K562 (cell line): ENCODE results near the gene SLC5A12. TPM values are rescaled to one million over a fixed set of nuclear protein-coding genes. Genes with fewer than 3 reads are reported as not detected.

Experiments used
- ATAC-seq: fragments of 200-7000 bp; cut with Tn5 transposase; 3 replicates; pipeline ENCODE4 v1.9.1; 2020; ENCODE audit warnings: moderate library complexity
- BruUV-seq: library from RNA; stranded (reverse); fragments of 400-500 nt; replicated peaks from 2 replicates; lab custom pipeline; 2021; lab: Mats Ljungman, UMichigan
- CTCF ChIA-PET: fragments of 300-600 bp; formaldehyde crosslinking; extraction: SDS; loops from one replicate; lab custom pipeline; 2021; ENCODE audit warnings: low intra/inter-chr PET ratio; lab: Yijun Ruan, JAX
- POLR2A ChIA-PET: fragments of 300-600, 350-650 bp; sonication (Branson Sonifier 250); formaldehyde crosslinking; extraction: SDS; loops from one replicate; lab custom pipeline; 2021; ENCODE audit warnings: antibody characterized with exemption, inconsistent platforms; lab: Yijun Ruan, JAX
- DNase-seq, 4 experiments: peaks; one replicate each; pipeline versions ENCODE4 v3.0.0 to v3.0.0-alpha.2; 2011 to 2018; ENCODE audit warnings: low spot score in 3 of 4, mixed read lengths in 3 of 4; ENCODE audit errors: extremely low read depth in 1 of 4
- FAIRE-seq: peaks from 2 replicates; lab custom pipeline; 2011; peaks lifted over from hg19 to GRCh38; lab: Jason Lieb, UNC
- H2AFZ ChIP-seq: 2 replicates; pipeline ENCODE4 v1.6.0; 2011; ENCODE audit warnings: low read depth, low read length, control low read depth, inconsistent platforms
- H3K27ac ChIP-seq: fragments of 200-600 bp; 3 replicates; pipeline ENCODE4 v1.8.0; 2011; ENCODE audit warnings: low read depth, mild to moderate bottlenecking, control low read depth, inconsistent platforms, low read length, moderate library complexity, mixed read lengths; ENCODE audit errors: extremely low read depth
- H3K27me3 ChIP-seq, 2 experiments: fragments of 300-600 bp in 1 of 2; 2 replicates in 1 of 2; 3 replicates in 1 of 2; pipeline versions ENCODE4 v1.6.0 to v1.8.0; 2011; ENCODE audit warnings: inconsistent platforms in 2 of 2, low read length in 2 of 2, mild to moderate bottlenecking in 1 of 2, mixed read lengths in 1 of 2, moderate library complexity in 1 of 2; ENCODE audit not compliant: control insufficient read depth in 2 of 2, insufficient read depth in 2 of 2
- H3K36me3 ChIP-seq: fragments of 300-600 bp; 3 replicates; pipeline ENCODE4 v1.8.0; 2011; ENCODE audit warnings: mild to moderate bottlenecking, low read length, inconsistent platforms; ENCODE audit not compliant: control insufficient read depth, insufficient read depth
- H3K4me1 ChIP-seq, 2 experiments: fragments of 200-600 bp in 1 of 2; replicated peaks in 1 of 2; 2 replicates in 1 of 2; 3 replicates in 1 of 2; pipeline versions ENCODE4 v1.5.1 to v1.8.0; 2011; ENCODE audit warnings: inconsistent platforms in 2 of 2, low read length in 2 of 2, mild to moderate bottlenecking in 1 of 2, mixed read lengths in 1 of 2, moderate library complexity in 1 of 2; ENCODE audit not compliant: control insufficient read depth in 2 of 2, insufficient read depth in 2 of 2
- H3K4me2 ChIP-seq: 2 replicates; pipeline ENCODE4 v1.6.1; 2011; ENCODE audit warnings: low read length, control low read depth, inconsistent platforms, mixed read lengths; ENCODE audit not compliant: insufficient read depth
- H3K4me3 ChIP-seq: fragments of 200-600 bp; sonication (generic), shearing (Covaris generic); 2 replicates; pipeline ENCODE4 v1.5.1; 2016; ENCODE audit warnings: control low read depth, inconsistent platforms
- H3K79me2 ChIP-seq: fragments of 200-600 bp; 3 replicates; pipeline ENCODE4 v1.8.0; 2011; ENCODE audit warnings: low read length, inconsistent platforms; ENCODE audit not compliant: control insufficient read depth, insufficient read depth
- H3K9ac ChIP-seq, 2 experiments: 2 replicates each; pipeline versions ENCODE4 v1.6.0 to v1.6.1; 2011; ENCODE audit warnings: low read depth in 2 of 2, low read length in 2 of 2, control low read depth in 1 of 2, inconsistent platforms in 1 of 2, mild to moderate bottlenecking in 1 of 2, mixed read lengths in 1 of 2; ENCODE audit not compliant: insufficient read depth in 1 of 2
- H3K9me1 ChIP-seq: one replicate; pipeline ENCODE4 v1.6.0; 2011; ENCODE audit warnings: inconsistent platforms, mild to moderate bottlenecking, low read length, moderate library complexity; ENCODE audit not compliant: control insufficient read depth, insufficient read depth
- H3K9me3 ChIP-seq: replicated peaks from 2 replicates; pipeline ENCODE4 v1.5.1; 2011; ENCODE audit warnings: low read depth, low read length, inconsistent platforms; ENCODE audit not compliant: control insufficient read depth, insufficient read depth
- H4K20me1 ChIP-seq: replicated peaks from 2 replicates; pipeline ENCODE4 v1.6.1; 2011; ENCODE audit warnings: low read length, inconsistent platforms, mixed read lengths; ENCODE audit not compliant: control insufficient read depth, insufficient read depth
- ARID3B ChIP-seq: fragments of 250-450 bp; sonication (Bioruptor Pico); IDR thresholded peaks from 2 replicates; pipeline ENCODE4 v1.4.0; 2020; ENCODE audit warnings: borderline replicate concordance
- CBX5 ChIP-seq: IDR thresholded peaks from 2 replicates; pipeline ENCODE4 v1.6.1; 2014; ENCODE audit warnings: low read depth, borderline replicate concordance
- EHMT2 ChIP-seq: fragments of 450-650 bp; IDR thresholded peaks from 2 replicates; pipeline ENCODE4 v1.6.1; 2018; ENCODE audit warnings: antibody characterized with exemption
- HEY1 ChIP-seq: fragments of 250-450 bp; sonication (Bioruptor Pico); IDR thresholded peaks from 2 replicates; pipeline ENCODE4 v1.5.0; 2020; ENCODE audit warnings: mild to moderate bottlenecking, moderate library complexity, borderline replicate concordance
- JUN ChIP-seq, 2 experiments: sonication (generic) in 1 of 2; formaldehyde crosslinking in 1 of 2; IDR thresholded peaks; 2 replicates each; pipeline versions ENCODE4 v1.6.1 to v1.8.0; 2012 to 2022; ENCODE audit warnings: borderline replicate concordance in 2 of 2, mild to moderate bottlenecking in 2 of 2, improper control_type of control experiment in 1 of 2, low read depth in 1 of 2, low read length in 1 of 2, missing genetic modification reagents in 1 of 2
- KAT2B ChIP-seq: IDR thresholded peaks from one replicate; pipeline ENCODE4 v1.6.1; 2012; ENCODE audit warnings: low read depth, mild to moderate bottlenecking, control low read depth, inconsistent platforms, low read length, moderate library complexity
- MAFK ChIP-seq: IDR thresholded peaks from 2 replicates; pipeline ENCODE4 v1.6.1; 2011; ENCODE audit warnings: low read length, improper control_type of control experiment
- MEF2A ChIP-seq: IDR thresholded peaks from 2 replicates; pipeline ENCODE4 v1.6.1; 2011; ENCODE audit warnings: low read depth, mild to moderate bottlenecking, low read length, moderate library complexity; ENCODE audit not compliant: control insufficient read depth
- RBM39 ChIP-seq: fragments of 200-400 bp; formaldehyde crosslinking; optimal IDR thresholded peaks from 2 replicates; pipeline ENCODE3; 2018; ENCODE audit warnings: low read depth, low read length
- SMARCB1 ChIP-seq: IDR thresholded peaks from 2 replicates; pipeline ENCODE4 v1.6.1; 2011; ENCODE audit warnings: improper control_type of control experiment, low read depth; ENCODE audit not compliant: insufficient read length
- USF2 ChIP-seq: sonication (generic); formaldehyde crosslinking; IDR thresholded peaks from 2 replicates; pipeline ENCODE4 v1.5.0; 2020; ENCODE audit warnings: missing genetic modification reagents
- ZNF445 ChIP-seq: fragments of 250-450 bp; sonication (Bioruptor Pico); IDR thresholded peaks from 2 replicates; pipeline ENCODE4 v1.4.0; 2020; ENCODE audit warnings: low read depth, mild to moderate bottlenecking, moderate library complexity
- ZNF609 ChIP-seq: sonication (generic); formaldehyde crosslinking; IDR thresholded peaks from 2 replicates; pipeline ENCODE4 v1.8.1; 2023; ENCODE audit warnings: missing genetic modification reagents, mild to moderate bottlenecking, borderline replicate concordance
- WGBS: fragments of 100-300 bp; shearing (Covaris generic); methylation state at CpG from one replicate; pipeline ENCODE4 v1.1.6; 2016; ENCODE audit warnings: low coverage, mixed read lengths; ENCODE audit not compliant: insufficient coverage; ENCODE audit errors: missing lambda C conversion rate; 5-methylcytosine and 5-hydroxymethylcytosine counted together
- in situ Hi-C: fragments of 300-500 bp; cut with MboI; formaldehyde crosslinking; loops from 4 replicates; pipeline ENCODE4 v1.15.0; 2018; ENCODE audit warnings: inconsistent platforms, mixed read lengths
- intact Hi-C: fragments of 100-400 bp; cut with micrococcal nuclease; formaldehyde crosslinking; loops from 2 replicates; pipeline ENCODE4 v1.14.2; 2022
- polyA plus RNA-seq, 8 experiments: library from polyadenylated mRNA; depleted of rRNA in 4 of 8; stranded (reverse) in 5 of 8; unstranded in 3 of 8; fragments of >200 nt; fragmentation: Nextera tagmentation in 2 of 8; fragmentation: Illumina TruSeq in 1 of 8; extraction: Ambion mirVana in 2 of 8; extraction: Trizol in 1 of 8; gene quantifications; 2 replicates each; pipeline versions ENCODE4 v1.2.1 to v1.2.3, GENCODE V29; 2011 to 2014; ENCODE audit warnings: inconsistent platforms in 1 of 8, missing spikeins in 1 of 8
- total RNA-seq, 7 experiments: library from RNA; depleted of rRNA in 6 of 7; stranded (reverse); fragments of >200 nt in 6 of 7; fragmentation: Illumina TruSeq in 2 of 7; extraction: Trizol in 2 of 7; gene quantifications; 2 replicates each; pipeline versions ENCODE4 v1.2.1 to v1.2.3, GENCODE V29; 2011 to 2021; ENCODE audit warnings: low replicate concordance in 1 of 7
- TF ChIP-seq, protein P1 (sequence below): fragments of 450-650 bp; IDR thresholded peaks from 2 replicates; pipeline ENCODE4 v1.6.1; 2017; ENCODE audit warnings: mild to moderate bottlenecking, moderate library complexity

SLC5A12 gene
- total and polyA plus RNA-seq, 9 of the 15 experiments (the other 6 are each of a cell fraction or from before 2014, with no cell fraction given), result 0.03 to 0.16 (median 0.06) TPM; not detected in 5

DNA sequence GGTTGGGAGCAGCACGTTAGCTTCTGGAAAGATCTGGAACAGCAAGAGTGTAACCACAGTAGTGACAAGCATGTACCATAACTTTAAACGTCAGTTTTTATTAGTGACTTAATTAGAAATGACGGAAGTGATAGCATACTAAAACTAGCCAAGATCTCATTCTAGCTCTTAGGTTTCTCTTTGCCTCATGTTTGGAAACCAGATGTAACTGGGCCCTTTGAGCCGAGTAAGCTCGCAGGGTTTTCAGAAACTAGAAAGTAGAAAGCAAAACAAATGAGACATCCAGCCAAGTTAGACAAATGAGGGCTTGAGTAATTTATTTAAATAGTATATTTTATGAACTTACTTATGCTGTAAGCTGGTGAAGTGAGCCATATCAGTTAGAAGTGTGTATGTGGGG is 40.2 kb upstream of the SLC5A12 start:
- in situ Hi-C loops, result loop anchor here (25.0 kb wide), 1 partner anchor 725 kb away; no protein-coding TSS in a partner anchor
- ATAC-seq, result no peak
- CTCF ChIA-PET, result no interaction called here
- TF ChIP-seq RBM39 (no peak), CBX5 (no peak), HEY1 (CRISPR knock-in tag) (no peak), SMARCB1 (no peak), USF2 (no peak), ARID3B (no peak), MAFK (no peak), EHMT2 (no peak), MEF2A (no peak), KAT2B (no peak), ZNF609 (CRISPR knock-in tag) (no peak), ZNF445 (CRISPR knock-in tag) (no peak), JUN (IDR thresholded peaks at IDR 0.05; ENCODE audit: borderline replicate concordance, low read depth, low read length) (no peak), JUN (CRISPR knock-in tag; IDR thresholded peaks at IDR 0.05; ENCODE audit: borderline replicate concordance) (no peak)
- TF ChIP-seq, protein P1, sequence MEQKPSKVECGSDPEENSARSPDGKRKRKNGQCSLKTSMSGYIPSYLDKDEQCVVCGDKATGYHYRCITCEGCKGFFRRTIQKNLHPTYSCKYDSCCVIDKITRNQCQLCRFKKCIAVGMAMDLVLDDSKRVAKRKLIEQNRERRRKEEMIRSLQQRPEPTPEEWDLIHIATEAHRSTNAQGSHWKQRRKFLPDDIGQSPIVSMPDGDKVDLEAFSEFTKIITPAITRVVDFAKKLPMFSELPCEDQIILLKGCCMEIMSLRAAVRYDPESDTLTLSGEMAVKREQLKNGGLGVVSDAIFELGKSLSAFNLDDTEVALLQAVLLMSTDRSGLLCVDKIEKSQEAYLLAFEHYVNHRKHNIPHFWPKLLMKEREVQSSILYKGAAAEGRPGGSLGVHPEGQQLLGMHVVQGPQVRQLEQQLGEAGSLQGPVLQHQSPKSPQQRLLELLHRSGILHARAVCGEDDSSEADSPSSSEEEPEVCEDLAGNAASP, result no peak

More for the DNA sequence above, 40.2 kb upstream of the SLC5A12 start:
- POLR2A ChIA-PET, result no interaction called here
- H3K27me3 ChIP-seq, result no peaks in the 10 kb centered on the region
- no TSS peak for BruUV-seq
- no peaks in the 10 kb centered on the region for H3K9me1 ChIP-seq
- no peaks in the 10 kb centered on the region for H3K79me2 ChIP-seq
- no peak overlapping the region for H3K4me2 ChIP-seq
- no peaks in the 10 kb centered on the region for H3K9me3 ChIP-seq
- H3K4me3 ChIP-seq, result no peak overlapping the region
- H3K36me3 ChIP-seq, result no peaks in the 10 kb centered on the region
- FAIRE-seq (no peak), DNase-seq (no peak)
- no peaks in the 10 kb centered on the region for H3K4me1 ChIP-seq
- H4K20me1 ChIP-seq, result no peaks in the 10 kb centered on the region
- no peak overlapping the region for H3K9ac ChIP-seq
- intact Hi-C loops, result no loop called here
- no peak overlapping the region for H3K27ac ChIP-seq
- 2% methylated on average over 5 of the region's 5 CpGs for WGBS
- no peak overlapping the region for H2AFZ ChIP-seq
